Spleen (tissue), 11 donors: ENCODE data around the gene PLA2G4A. TPM values are rescaled to one million over a fixed set of nuclear protein-coding genes. Genes with fewer than 3 reads are reported as not detected.
A peak's percentile ranks its signal among the peaks of the same experiment; 100 is the strongest.

Experiments
- DNase-seq: peaks from one replicate; pipeline ENCODE4 v3.0.0-alpha.2; 2020
- H3K27ac ChIP-seq, 8 donors: fragments of 200-600 bp; sonication (generic) in 7 of 8; 1 replicate in 4 of 8; 2 replicates in 4 of 8; pipeline versions ENCODE4 v1.5.0 to v1.8.0; 2016 to 2021; ENCODE audit warnings: inconsistent platforms in 4 of 8, mild to moderate bottlenecking in 4 of 8, moderate library complexity in 1 of 8
- H3K27me3 ChIP-seq, 7 donors: fragments of 200-600 bp; sonication (generic) in 6 of 7; replicated peaks in 1 of 7; 1 replicate in 4 of 7; 2 replicates in 3 of 7; pipeline versions ENCODE4 v1.5.0 to v1.8.0; 2016 to 2021; ENCODE audit warnings: inconsistent platforms in 3 of 7, mild to moderate bottlenecking in 1 of 7
- H3K36me3 ChIP-seq, 6 donors: fragments of 200-600 bp; sonication (generic) in 5 of 6; 1 replicate in 4 of 6; 2 replicates in 2 of 6; pipeline versions ENCODE4 v1.5.0 to v1.8.0; 2016 to 2021; ENCODE audit warnings: inconsistent platforms in 2 of 6
- H3K4me1 ChIP-seq, 6 donors: fragments of 200-600 bp; sonication (generic) in 5 of 6; 1 replicate in 3 of 6; 2 replicates in 3 of 6; pipeline versions ENCODE4 v1.5.0 to v1.8.0; 2016 to 2021; ENCODE audit warnings: inconsistent platforms in 3 of 6
- H3K4me3 ChIP-seq, 8 donors: fragments of 200-600 bp; sonication (generic) in 7 of 8; 1 replicate in 4 of 8; 2 replicates in 4 of 8; pipeline versions ENCODE4 v1.5.0 to v1.8.0; 2016 to 2021; ENCODE audit warnings: inconsistent platforms in 4 of 8, mild to moderate bottlenecking in 4 of 8, moderate library complexity in 2 of 8
- H3K9me3 ChIP-seq, 8 donors: fragments of 200-600 bp; sonication (generic) in 7 of 8; 1 replicate in 4 of 8; 2 replicates in 4 of 8; pipeline versions ENCODE4 v1.5.0 to v1.8.0; 2016 to 2021; ENCODE audit warnings: inconsistent platforms in 4 of 8
- POLR2A ChIP-seq, 3 donors: fragments of 450-650 bp; IDR thresholded peaks; one replicate each; pipeline ENCODE4 v1.5.1; 2017; ENCODE audit warnings: antibody characterized with exemption in 3 of 3, mild to moderate bottlenecking in 1 of 3
- POLR2AphosphoS5 ChIP-seq, 3 donors: sonication (generic); formaldehyde crosslinking; IDR thresholded peaks; one replicate each; pipeline ENCODE4 v1.5.1; 2017; ENCODE audit warnings: antibody characterized with exemption in 3 of 3
- WGBS, 5 donors: extraction: QIAGEN DNeasy Blood & Tissue Kit in 3 of 5; methylation state at CpG; one replicate each; pipeline versions ENCODE4 v1.1.5 to v1.1.7; 2013 to 2018; 5-methylcytosine and 5-hydroxymethylcytosine counted together
- intact Hi-C: fragments of 100-400 bp; cut with DNase I; formaldehyde crosslinking; loops from one replicate; pipeline ENCODE4 v1.15.0; 2023; ENCODE audit warnings: low total_unique reads
- polyA plus RNA-seq, 3 donors: library from polyadenylated mRNA; stranded (reverse); fragments of 200-250 nt; gene quantifications; one replicate each; pipeline ENCODE4 v1.2.1, GENCODE V29; 2013
- total RNA-seq, 7 donors: library from RNA; depleted of rRNA in 3 of 7; stranded (reverse); fragments of >200 nt in 3 of 7; fragmentation: NEBNext Ultra II Directional in 4 of 7; extraction: Animal tissue kit (Norgen Biotek cat#: 25700) in 4 of 7; gene quantifications; one replicate each; pipeline versions ENCODE4 v1.1.0 to v1.2.1, GENCODE V29; 2016 to 2021
- TF ChIP-seq, protein P1 (sequence below), 11 experiments: fragments of 200-600 bp in 7 of 11; fragments of 450-650 bp in 4 of 11; sonication (generic) in 4 of 11; IDR thresholded peaks in 8 of 11; conservative IDR thresholded peaks in 3 of 11; 1 replicate in 7 of 11; 2 replicates in 4 of 11; pipeline versions ENCODE4 v1.4.0 to v1.8.0; 2016 to 2021; ENCODE audit warnings: antibody characterized with exemption in 11 of 11, inconsistent platforms in 4 of 11, mild to moderate bottlenecking in 1 of 11
- donor health status: healthy with polysubstance abuse.
- donor health status: DM: no; HTN: no; CAD: no; lungs with moderate emphysema.
- donor health status: DM: no; HTN: no; CAD: no.
- donor health status: Bipolar disorder and iron deficiency.
- donor health status: healthy.
- donor health status: DM: no; HTN: no; CAD: no.
- donor health status: DM: yes; HTN: yes; CAD: no.

PLA2G4A gene
- total and polyA plus RNA-seq, 10 donors, result 1.2 to 11.6 (median 7.2) TPM

DNA sequence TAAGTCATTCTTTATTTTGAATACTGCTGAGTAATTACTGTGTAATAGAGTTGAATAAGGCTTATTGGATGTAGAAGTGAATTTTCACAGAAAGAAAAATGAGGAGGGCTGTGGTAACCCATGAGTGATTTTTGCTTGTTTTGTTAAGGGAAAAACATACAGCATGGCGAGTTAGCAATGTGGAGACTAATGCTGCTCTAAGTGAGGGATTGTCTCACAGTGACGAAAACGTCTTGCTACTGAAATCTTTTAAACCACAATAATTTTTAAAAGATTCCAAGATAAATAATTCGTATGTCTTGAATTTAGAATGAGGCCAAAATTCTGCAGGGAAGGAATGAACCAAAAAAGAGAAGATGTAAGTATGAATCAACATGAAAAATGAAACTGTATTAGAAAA lies 16.2 kb upstream of the PLA2G4A start:
- intact Hi-C loops, result no loop called here
- TF ChIP-seq POLR2A (IDR thresholded peaks at IDR 0.05), result no peak
- TF ChIP-seq POLR2AphosphoS5 (IDR thresholded peaks at IDR 0.05), result no peak
- TF ChIP-seq, protein P1, sequence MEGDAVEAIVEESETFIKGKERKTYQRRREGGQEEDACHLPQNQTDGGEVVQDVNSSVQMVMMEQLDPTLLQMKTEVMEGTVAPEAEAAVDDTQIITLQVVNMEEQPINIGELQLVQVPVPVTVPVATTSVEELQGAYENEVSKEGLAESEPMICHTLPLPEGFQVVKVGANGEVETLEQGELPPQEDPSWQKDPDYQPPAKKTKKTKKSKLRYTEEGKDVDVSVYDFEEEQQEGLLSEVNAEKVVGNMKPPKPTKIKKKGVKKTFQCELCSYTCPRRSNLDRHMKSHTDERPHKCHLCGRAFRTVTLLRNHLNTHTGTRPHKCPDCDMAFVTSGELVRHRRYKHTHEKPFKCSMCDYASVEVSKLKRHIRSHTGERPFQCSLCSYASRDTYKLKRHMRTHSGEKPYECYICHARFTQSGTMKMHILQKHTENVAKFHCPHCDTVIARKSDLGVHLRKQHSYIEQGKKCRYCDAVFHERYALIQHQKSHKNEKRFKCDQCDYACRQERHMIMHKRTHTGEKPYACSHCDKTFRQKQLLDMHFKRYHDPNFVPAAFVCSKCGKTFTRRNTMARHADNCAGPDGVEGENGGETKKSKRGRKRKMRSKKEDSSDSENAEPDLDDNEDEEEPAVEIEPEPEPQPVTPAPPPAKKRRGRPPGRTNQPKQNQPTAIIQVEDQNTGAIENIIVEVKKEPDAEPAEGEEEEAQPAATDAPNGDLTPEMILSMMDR (IDR thresholded peaks at IDR 0.05 in 8 of 11, conservative IDR thresholded peaks at IDR 0.05 in 3 of 11), result no peak

DNA sequence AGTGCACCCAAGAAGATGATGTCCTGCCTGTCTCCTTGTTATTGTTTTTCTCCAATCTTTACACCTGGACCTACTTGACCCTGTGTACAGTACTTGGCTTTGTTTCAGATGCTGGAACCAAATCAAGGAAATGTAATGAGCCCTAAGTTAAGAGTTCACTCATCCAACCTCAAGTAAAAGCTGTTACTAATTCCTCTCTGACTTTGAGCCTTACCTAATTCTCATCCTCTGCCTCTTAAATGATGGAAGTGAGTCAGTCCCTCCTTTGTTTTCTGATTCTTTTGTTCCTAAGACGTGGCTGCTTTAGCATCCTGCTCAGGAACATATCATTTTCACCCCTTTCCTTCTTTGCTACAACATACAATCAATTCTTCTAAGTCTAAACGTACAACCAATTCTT lies 15.3 kb upstream of the PLA2G4A start:
- TF ChIP-seq POLR2AphosphoS5 (IDR thresholded peaks at IDR 0.05) (no peak), POLR2A (IDR thresholded peaks at IDR 0.05) (no peak)
- TF ChIP-seq, protein P1 (IDR thresholded peaks at IDR 0.05 in 8 of 11, conservative IDR thresholded peaks at IDR 0.05 in 3 of 11), result no peak
- Histone ChIP-seq H3K4me3 (no peak overlapping the region), H3K27ac (no peak overlapping the region), H3K9me3 (no peaks in the 10 kb centered on the region), H3K27me3 (no peaks in the 10 kb centered on the region), H3K36me3 (no peaks in the 10 kb centered on the region), H3K4me1 (no peaks in the 10 kb centered on the region)
- intact Hi-C loops, result no loop called here
- DNase-seq, result no peak
- 48 to 70% (median 63%) methylated on average over 2 of the region's 2 CpGs for WGBS, 5 donors

More for the DNA sequence above, 16.2 kb upstream of the PLA2G4A start:
- Histone ChIP-seq H3K4me1 (no peaks in the 10 kb centered on the region), H3K36me3 (no peaks in the 10 kb centered on the region), H3K4me3 (no peak overlapping the region), H3K9me3 (no peaks in the 10 kb centered on the region), H3K27me3 (no peaks in the 10 kb centered on the region), H3K27ac (no peak overlapping the region)
- no peak for DNase-seq
- 71 to 89% (median 86%) methylated on average over 4 of the region's 4 CpGs for WGBS, 5 donors

DNA sequence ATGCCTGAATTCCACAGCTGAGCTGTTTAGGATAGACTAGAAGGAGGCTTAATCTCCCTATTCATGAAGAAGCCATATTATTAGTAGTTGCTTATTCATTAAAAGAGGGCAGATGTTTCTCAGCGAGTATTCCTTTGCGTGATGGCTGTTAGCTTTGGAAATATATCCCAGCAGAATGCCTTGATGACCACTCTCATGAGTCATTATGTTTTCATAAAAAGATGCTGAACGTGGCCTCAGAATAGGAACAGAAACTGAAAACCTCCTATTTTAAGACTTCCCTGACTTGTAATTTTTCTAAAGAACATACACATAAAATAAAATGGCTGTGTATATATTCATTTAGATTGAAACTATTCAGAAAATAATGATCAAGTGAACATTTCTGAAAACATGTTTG lies 9.6 kb upstream of the PLA2G4A start:
- H3K4me1 ChIP-seq, result no peaks in the 10 kb centered on the region
- WGBS, 5 donors, result 63 to 72% (median 67%) methylated on average over 3 of the region's 3 CpGs
- peak overlapping the region in 3 of 8 donors; percentile 27 to 39 (median 38) for H3K27ac ChIP-seq
- intact Hi-C loops, result no loop called here
- TF ChIP-seq POLR2A (IDR thresholded peaks at IDR 0.05) (no peak), POLR2AphosphoS5 (IDR thresholded peaks at IDR 0.05) (no peak)
- TF ChIP-seq, protein P1 (IDR thresholded peaks at IDR 0.05 in 8 of 11, conservative IDR thresholded peaks at IDR 0.05 in 3 of 11), result no peak
- no peaks in the 10 kb centered on the region for H3K27me3 ChIP-seq
- no peak overlapping the region for H3K4me3 ChIP-seq
- H3K36me3 ChIP-seq, result no peaks in the 10 kb centered on the region
- no peak for DNase-seq
- no peaks in the 10 kb centered on the region for H3K9me3 ChIP-seq

DNA sequence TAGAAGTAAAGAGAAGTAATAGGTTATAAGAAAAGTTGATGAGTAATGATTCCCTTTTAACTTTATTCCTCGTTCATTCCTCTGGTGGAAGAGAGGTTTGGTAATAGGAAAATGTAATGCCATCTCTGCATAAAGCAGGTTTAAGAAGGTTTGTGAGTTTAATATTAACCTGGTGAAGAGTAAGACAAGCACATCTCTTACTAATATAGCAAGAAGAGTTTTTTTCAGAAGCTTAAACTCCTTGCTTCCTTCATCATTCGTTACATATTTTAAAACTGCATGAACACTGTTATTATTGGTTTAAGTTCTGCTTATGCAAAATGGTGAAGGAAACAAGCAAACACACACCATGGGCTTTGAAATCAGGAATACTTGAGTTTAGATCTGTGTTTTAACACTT lies 9.2 kb upstream of the PLA2G4A start:
- H3K27ac ChIP-seq, result peak overlapping the region in 3 of 8 donors; percentile 27 to 39 (median 38)
- TF ChIP-seq POLR2AphosphoS5 (IDR thresholded peaks at IDR 0.05), result no peak
- TF ChIP-seq POLR2A (IDR thresholded peaks at IDR 0.05), result no peak
- TF ChIP-seq, protein P1 (IDR thresholded peaks at IDR 0.05 in 8 of 11, conservative IDR thresholded peaks at IDR 0.05 in 3 of 11), result no peak
- H3K27me3 ChIP-seq, result no peaks in the 10 kb centered on the region
- H3K9me3 ChIP-seq, result no peaks in the 10 kb centered on the region
- intact Hi-C loops, result no loop called here
- no peak for DNase-seq
- no peaks in the 10 kb centered on the region for H3K36me3 ChIP-seq
- H3K4me1 ChIP-seq, result no peaks in the 10 kb centered on the region
- WGBS, 5 donors, result 53 to 71% (median 60%) methylated on average over 2 of the region's 2 CpGs
- no peak overlapping the region for H3K4me3 ChIP-seq
